ENCODE results near the gene SPO11.

DNA sequence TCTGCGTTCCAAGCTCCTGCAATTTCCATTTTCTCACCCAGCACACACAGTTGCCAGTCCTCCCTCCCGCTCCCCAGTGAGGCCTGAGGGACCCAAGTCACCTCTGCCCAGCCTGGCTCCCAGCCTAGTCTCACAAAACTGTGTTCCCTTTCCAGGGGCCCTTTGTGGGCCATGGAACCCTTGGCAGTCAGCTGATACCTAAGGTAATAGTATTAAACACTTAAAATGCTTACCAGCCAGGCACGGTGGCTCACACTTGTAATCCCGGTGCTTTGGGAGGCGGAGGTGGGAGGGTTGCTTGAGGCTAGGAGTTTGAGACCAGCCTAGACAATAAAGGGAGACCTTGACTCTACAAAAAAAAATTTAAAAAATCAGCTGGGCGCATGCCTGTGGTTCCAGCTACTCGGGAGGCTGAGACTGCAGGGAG lies 58.4 kb downstream of the SPO11 start:
- TF ChIP-seq CTCF (IDR thresholded peaks at IDR 0.05): no peak
- TF ChIP-seq EZH2 (IDR thresholded peaks at IDR 0.05): no peak
- no peak for TF ChIP-seq EZH2phosphoT487 (IDR thresholded peaks at IDR 0.05)
